COLO668 (cell line): Measurements from ENCODE around the gene UPP2.

Experiments
- DNase-seq: peaks from one replicate; lab custom pipeline; 2025; ENCODE audit not compliant: unreplicated experiment; lab: John Stamatoyannopoulos, UW

UPP2 gene

GRCh38 chr2:158104903-158105302 lies 3.2 kb downstream of the UPP2 start:
- no peak for DNase-seq

GRCh38 chr2:158112992-158113391 lies 11.3 kb downstream of the UPP2 start:
- no peak for DNase-seq

- no peak for DNase-seq
Observed at GRCh38 chr2:158113741-158114295, 12.1 kb downstream of the UPP2 start.

- DNase-seq: no peak
Observed at GRCh38 chr2:158114516-158114915, 12.8 kb downstream of the UPP2 start.

- DNase-seq: no peak
Observed at GRCh38 chr2:158115202-158115767, 13.6 kb downstream of the UPP2 start.

GRCh38 chr2:158116936-158117335 lies 15.3 kb downstream of the UPP2 start:
- DNase-seq: no peak

- DNase-seq: no peak
Observed at GRCh38 chr2:158120102-158120501, 18.4 kb downstream of the UPP2 start.

- DNase-seq: no peak
Observed at GRCh38 chr2:158120664-158121641, 19.3 kb downstream of the UPP2 start.

- no peak for DNase-seq
Observed at GRCh38 chr2:158124896-158125295, 23.2 kb downstream of the UPP2 start.

- peak; percentile 16 for DNase-seq
Observed at GRCh38 chr2:158125756-158126498, 24.3 kb downstream of the UPP2 start.

GRCh38 chr2:158127380-158127804 lies 25.7 kb downstream of the UPP2 start:
- no peak for DNase-seq

- peak; percentile 55 for DNase-seq
Observed at GRCh38 chr2:158128168-158128973, 26.7 kb downstream of the UPP2 start.

GRCh38 chr2:158129037-158129436 lies 27.4 kb downstream of the UPP2 start:
- DNase-seq: no peak

GRCh38 chr2:158130832-158131473 lies 29.3 kb downstream of the UPP2 start:
- DNase-seq: peak; percentile 25

- DNase-seq: no peak
Observed at GRCh38 chr2:158131483-158131912, 29.8 kb downstream of the UPP2 start.

GRCh38 chr2:158131919-158132566 lies 30.4 kb downstream of the UPP2 start:
- DNase-seq: no peak

- DNase-seq: no peak
Observed at GRCh38 chr2:158134055-158134454, 32.4 kb downstream of the UPP2 start.

- no peak for DNase-seq
Observed at GRCh38 chr2:158134655-158135054, 33.0 kb downstream of the UPP2 start.

- no peak for DNase-seq
Observed at GRCh38 chr2:158135096-158135495, 33.4 kb downstream of the UPP2 start.
